SH-SY5Y (cell line): ENCODE results near the gene IGFBP7.

ENCODE experiments used
- GATA2 ChIP-seq: IDR thresholded peaks from 2 replicates; pipeline ENCODE4 v1.6.1; 2011; ENCODE audit warnings: mild to moderate bottlenecking, low read depth, low read length
- GATA3 ChIP-seq: IDR thresholded peaks from 2 replicates; pipeline ENCODE4 v1.6.1; 2011; ENCODE audit warnings: low read depth, mild to moderate bottlenecking, low read length, moderate library complexity

DNA sequence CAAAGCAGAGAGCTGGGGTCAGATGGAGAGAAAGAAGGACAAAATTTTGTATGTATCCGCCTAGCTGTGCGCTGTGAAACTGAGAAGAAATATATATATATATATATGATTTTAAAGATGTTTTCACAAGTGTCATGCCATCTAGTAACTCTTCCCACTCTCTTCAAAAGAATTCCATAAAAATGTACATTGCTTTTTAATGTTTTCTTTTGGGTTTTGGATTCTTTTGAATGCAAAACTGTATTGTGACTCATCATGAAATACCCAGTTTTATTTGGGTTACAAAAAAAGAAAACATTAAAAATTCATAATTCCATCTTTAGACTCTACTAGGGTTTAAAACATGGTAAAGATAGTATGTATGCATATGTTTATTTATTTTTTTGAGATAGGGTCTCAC, 34.3 kb upstream of the IGFBP7 start:
- TF ChIP-seq GATA2 (no peak), GATA3 (no peak)
